GM08714 (cell line): ENCODE results near the gene GPR179.

Source experiments
- H3K4me3 ChIP-seq: fragments of 200-500 bp; sonication (Bioruptor generic); 2 replicates; pipeline ENCODE4 v1.5.1; 2014; ENCODE audit warnings: mild to moderate bottlenecking, low read length, inconsistent platforms
- ZNF274 ChIP-seq: IDR thresholded peaks from 2 replicates; pipeline ENCODE4 v1.6.1; 2012; ENCODE audit warnings: mild to moderate bottlenecking, low read depth, low read length

GPR179 gene

GRCh38 chr17:38334480-38335364 lies 9.0 kb downstream of the GPR179 start:
- no peak overlapping the region for H3K4me3 ChIP-seq
- no peak for TF ChIP-seq ZNF274

- TF ChIP-seq ZNF274, result no peak
Observed at GRCh38 chr17:38333635-38334295, 10.0 kb downstream of the GPR179 start.

GRCh38 chr17:38332735-38333134 lies 11.0 kb downstream of the GPR179 start:
- no peak for TF ChIP-seq ZNF274

More at GRCh38 chr17:38333635-38334295, 10.0 kb downstream of the GPR179 start:
- no peak overlapping the region for H3K4me3 ChIP-seq

GRCh38 chr17:38330941-38331411 lies 12.8 kb downstream of the GPR179 start:
- no peak overlapping the region for H3K4me3 ChIP-seq
- no peak for TF ChIP-seq ZNF274

More at GRCh38 chr17:38332735-38333134, 11.0 kb downstream of the GPR179 start:
- no peak overlapping the region for H3K4me3 ChIP-seq

GRCh38 chr17:38329808-38330730 lies 13.7 kb downstream of the GPR179 start:
- no peak overlapping the region for H3K4me3 ChIP-seq
- TF ChIP-seq ZNF274, result no peak

GRCh38 chr17:38329284-38329683 lies 14.5 kb downstream of the GPR179 start:
- TF ChIP-seq ZNF274, result no peak
- H3K4me3 ChIP-seq, result no peak overlapping the region

GRCh38 chr17:38328620-38329019 lies 15.1 kb downstream of the GPR179 start:
- TF ChIP-seq ZNF274, result no peak
- H3K4me3 ChIP-seq, result no peak overlapping the region

GRCh38 chr17:38327936-38328335 lies 15.8 kb downstream of the GPR179 start:
- TF ChIP-seq ZNF274, result no peak
- H3K4me3 ChIP-seq, result no peak overlapping the region

GRCh38 chr17:38326996-38327792 lies 16.6 kb downstream of the GPR179 start:
- no peak for TF ChIP-seq ZNF274
- no peak overlapping the region for H3K4me3 ChIP-seq

GRCh38 chr17:38325221-38325851 lies 18.4 kb downstream of the GPR179 start:
- no peak for TF ChIP-seq ZNF274

GRCh38 chr17:38324772-38325171 lies 19.0 kb downstream of the GPR179 start:
- no peak for TF ChIP-seq ZNF274
- H3K4me3 ChIP-seq, result no peak overlapping the region

More at GRCh38 chr17:38325221-38325851, 18.4 kb downstream of the GPR179 start:
- no peak overlapping the region for H3K4me3 ChIP-seq

GRCh38 chr17:38324141-38324697 lies 19.5 kb downstream of the GPR179 start:
- TF ChIP-seq ZNF274, result no peak

More at GRCh38 chr17:38324141-38324697, 19.5 kb downstream of the GPR179 start:
- no peak overlapping the region for H3K4me3 ChIP-seq
